Esophagus (tissue), 2 donors: ENCODE measurements around the gene CCBE1. TPM values are rescaled to one million over a fixed set of nuclear protein-coding genes. Genes with fewer than 3 reads are reported as not detected.
"Not testable (repeated sequence)": the region's sequence is repeated elsewhere in the genome, so short reads cannot be mapped to it uniquely, and the experiment has no call there.

Source experiments
- H3K27ac ChIP-seq, 2 donors: one replicate each; pipeline ENCODE4 v1.5.1; 2013; ENCODE audit warnings: low read depth in 2 of 2, mild to moderate bottlenecking in 2 of 2, inconsistent platforms in 1 of 2, low read length in 1 of 2, moderate library complexity in 1 of 2
- H3K27me3 ChIP-seq, 2 donors: one replicate each; pipeline ENCODE4 v1.6.1; 2013; ENCODE audit warnings: low read length in 2 of 2, control low read depth in 1 of 2, mild to moderate bottlenecking in 1 of 2; ENCODE audit not compliant: insufficient read depth in 2 of 2, control insufficient read depth in 1 of 2
- H3K36me3 ChIP-seq, 2 donors: one replicate each; pipeline ENCODE4 v1.6.1; 2013; ENCODE audit warnings: low read length in 1 of 2; ENCODE audit not compliant: control insufficient read depth in 2 of 2, insufficient read depth in 2 of 2
- H3K4me1 ChIP-seq, 2 donors: one replicate each; pipeline ENCODE4 v1.6.1; 2013; ENCODE audit warnings: low read length in 1 of 2; ENCODE audit not compliant: control insufficient read depth in 2 of 2, insufficient read depth in 2 of 2
- H3K4me3 ChIP-seq, 2 donors: one replicate each; pipeline ENCODE4 v1.5.1; 2013; ENCODE audit warnings: low read length in 2 of 2, mild to moderate bottlenecking in 2 of 2, low read depth in 1 of 2, moderate library complexity in 1 of 2
- H3K9me3 ChIP-seq, 2 donors: one replicate each; pipeline ENCODE4 v1.6.1; 2013; ENCODE audit warnings: mild to moderate bottlenecking in 2 of 2, low read depth in 1 of 2, low read length in 1 of 2, moderate library complexity in 1 of 2; ENCODE audit not compliant: control insufficient read depth in 2 of 2, insufficient read depth in 1 of 2
- WGBS, 2 donors: extraction: QIAGEN DNeasy Blood & Tissue Kit; methylation state at CpG; one replicate each; pipeline ENCODE4 v1.1.7; 2013; 5-methylcytosine and 5-hydroxymethylcytosine counted together
- polyA plus RNA-seq, 2 donors: library from polyadenylated mRNA; stranded (reverse); fragments of 200-250 nt; gene quantifications; one replicate each; pipeline ENCODE4 v1.2.3, GENCODE V29; 2013
- donor health status: healthy with polysubstance abuse.
- donor health status: Bipolar disorder and iron deficiency.

CCBE1 gene
- polyA plus RNA-seq, 2 donors: 0.18 to 0.34 TPM

DNA sequence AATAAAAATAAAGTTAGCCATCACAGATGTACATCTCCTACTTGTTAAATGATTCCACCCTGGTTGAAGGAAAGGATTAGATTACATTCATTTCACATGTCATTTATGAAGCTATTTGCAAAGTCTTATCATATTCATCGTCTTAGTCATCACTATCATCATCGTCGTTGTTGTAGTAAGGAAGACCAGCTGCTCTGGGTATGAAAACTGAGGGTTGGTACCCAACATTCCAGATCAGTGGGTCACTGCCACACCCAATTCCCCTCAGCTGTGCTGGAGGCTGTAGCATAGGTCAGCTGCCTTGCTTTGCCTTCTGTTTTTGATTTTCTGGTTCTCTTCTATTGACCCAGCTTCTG, 20.9 kb upstream of the CCBE1 start:
- Histone ChIP-seq H3K27ac (no peak overlapping the region), H3K36me3 (no peaks in the 10 kb centered on the region), H3K4me3 (no peak overlapping the region), H3K27me3 (no peaks in the 10 kb centered on the region), H3K4me1 (no peaks in the 10 kb centered on the region), H3K9me3 (no peaks in the 10 kb centered on the region)
- 55 to 63% methylated on average over 3 of the region's 3 CpGs for WGBS, 2 donors

DNA sequence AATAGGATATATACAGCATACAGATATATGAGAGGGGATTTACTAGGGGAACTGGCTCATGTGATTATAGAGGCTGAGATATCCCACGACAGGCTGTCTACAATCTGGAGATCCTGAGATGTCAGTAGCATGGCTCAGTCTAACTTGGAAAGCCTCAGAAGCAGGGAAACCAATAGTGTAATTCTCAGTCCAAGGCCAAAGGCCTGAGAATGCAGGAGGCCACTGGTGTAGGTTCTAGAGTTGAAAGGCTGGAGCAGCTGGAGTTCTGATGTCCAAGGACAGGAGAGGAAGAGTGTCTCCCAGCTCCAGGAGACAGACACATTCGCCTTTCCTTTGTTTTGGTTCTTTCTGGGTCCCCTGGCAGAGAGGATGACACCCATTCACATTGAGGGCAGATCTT, 20.1 kb upstream of the CCBE1 start:
- Histone ChIP-seq H3K27ac (no peak overlapping the region), H3K27me3 (no peaks in the 10 kb centered on the region), H3K9me3 (no peaks in the 10 kb centered on the region), H3K4me3 (no peak overlapping the region), H3K4me1 (no peaks in the 10 kb centered on the region), H3K36me3 (no peaks in the 10 kb centered on the region)
- WGBS, 2 donors: 70 to 83% methylated on average over 2 of the region's 2 CpGs

GRCh38 chr18:59715966-59716369, 18.7 kb upstream of the CCBE1 start:
- 45 to 49% methylated on average over 2 of the region's 2 CpGs for WGBS, 2 donors
- Histone ChIP-seq H3K9me3 (no peaks in the 10 kb centered on the region), H3K36me3 (no peaks in the 10 kb centered on the region), H3K27me3 (no peaks in the 10 kb centered on the region), H3K4me3 (no peak overlapping the region), H3K27ac (no peak overlapping the region), H3K4me1 (no peaks in the 10 kb centered on the region)

DNA sequence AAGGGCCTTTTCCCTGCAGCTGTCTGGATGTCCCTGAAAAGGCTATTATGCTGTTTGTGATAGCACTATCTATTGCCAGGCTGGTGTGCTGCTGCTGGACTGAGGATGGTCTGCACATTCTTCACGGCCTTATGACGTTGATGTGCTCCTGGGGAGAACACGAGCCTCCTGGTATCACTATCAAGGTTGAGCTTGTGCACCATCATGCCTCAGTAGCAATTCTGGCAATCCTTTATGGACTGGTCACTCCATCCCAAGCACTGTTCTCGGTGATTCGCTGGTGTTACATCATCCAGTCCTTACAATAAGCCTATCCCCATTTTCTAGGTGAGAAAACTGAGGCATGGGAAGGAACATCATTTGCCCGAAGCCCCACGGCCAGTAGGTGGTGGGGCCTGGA, 18.2 kb upstream of the CCBE1 start:
- no peak overlapping the region for H3K27ac ChIP-seq
- H3K9me3 ChIP-seq: no peaks in the 10 kb centered on the region
- H3K36me3 ChIP-seq: no peaks in the 10 kb centered on the region
- WGBS, 2 donors: 84 to 90% methylated on average over 7 of the region's 7 CpGs
- no peak overlapping the region for H3K4me3 ChIP-seq
- no peaks in the 10 kb centered on the region for H3K4me1 ChIP-seq
- H3K27me3 ChIP-seq: no peaks in the 10 kb centered on the region

GRCh38 chr18:59714096-59714495, 16.9 kb upstream of the CCBE1 start:
- H3K36me3 ChIP-seq, H3K27me3 ChIP-seq, H3K27ac ChIP-seq, H3K9me3 ChIP-seq, H3K4me3 ChIP-seq, H3K4me1 ChIP-seq: not testable (repeated sequence)
- WGBS, 2 donors: 91 to 97% methylated on average over 15 to 28 of the region's 28 CpGs

GRCh38 chr18:59712311-59712710, 15.1 kb upstream of the CCBE1 start:
- Histone ChIP-seq H3K27ac (no peak overlapping the region), H3K4me1 (no peaks in the 10 kb centered on the region), H3K9me3 (no peaks in the 10 kb centered on the region), H3K4me3 (no peak overlapping the region), H3K27me3 (no peaks in the 10 kb centered on the region), H3K36me3 (no peaks in the 10 kb centered on the region)
- WGBS, 2 donors: 69 to 79% methylated on average over 6 of the region's 6 CpGs

- H3K27me3 ChIP-seq: no peaks in the 10 kb centered on the region
- 88 to 94% methylated on average over 8 of the region's 8 CpGs for WGBS, 2 donors
These were observed 11.8 kb upstream of the CCBE1 start for GRCh38 chr18:59708988-59709387.

DNA sequence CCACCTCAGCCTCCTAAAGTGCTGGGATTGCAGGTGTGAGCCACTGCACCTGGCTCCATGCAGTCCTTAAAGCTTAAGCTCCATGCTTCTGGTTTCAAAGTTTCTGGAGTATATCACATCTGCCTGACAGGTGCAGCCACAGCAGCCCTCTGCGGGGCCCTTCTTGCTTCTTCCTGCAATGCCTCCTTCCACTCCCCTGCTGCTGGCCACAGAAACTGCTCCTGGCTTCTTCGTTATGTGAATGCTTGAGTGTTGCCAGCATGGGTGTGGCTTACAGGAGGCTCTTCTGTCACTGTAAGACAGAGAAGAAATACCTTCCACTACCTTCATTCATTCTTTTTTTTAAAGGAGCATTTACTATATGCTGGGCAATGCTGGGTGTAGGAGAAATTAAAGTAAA, 10.1 kb upstream of the CCBE1 start:
- Histone ChIP-seq H3K4me3 (no peak overlapping the region), H3K9me3 (no peaks in the 10 kb centered on the region), H3K36me3 (no peaks in the 10 kb centered on the region), H3K27ac (no peak overlapping the region), H3K4me1 (peaks cover 0 to 2% of the 10 kb centered on the region in 2 donors), H3K27me3 (no peaks in the 10 kb centered on the region)
- 33 to 44% methylated on average over 2 of the region's 2 CpGs for WGBS, 2 donors

More at GRCh38 chr18:59708988-59709387, 11.8 kb upstream of the CCBE1 start:
- peaks cover 0 to 2% of the 10 kb centered on the region in 2 donors for H3K4me1 ChIP-seq
- no peak overlapping the region for H3K4me3 ChIP-seq
- no peaks in the 10 kb centered on the region for H3K9me3 ChIP-seq
- no peak overlapping the region for H3K27ac ChIP-seq
- H3K36me3 ChIP-seq: no peaks in the 10 kb centered on the region

- H3K27me3 ChIP-seq: no peaks in the 10 kb centered on the region
- H3K9me3 ChIP-seq: no peaks in the 10 kb centered on the region
- H3K4me1 ChIP-seq: peaks cover 0 to 2% of the 10 kb centered on the region in 2 donors
- no peaks in the 10 kb centered on the region for H3K36me3 ChIP-seq
- H3K27ac ChIP-seq: no peak overlapping the region
- WGBS, 2 donors: 48 to 50% methylated on average over 5 of the region's 5 CpGs
- H3K4me3 ChIP-seq: no peak overlapping the region
These were observed 9.3 kb upstream of the CCBE1 start for GRCh38 chr18:59706499-59706898.

DNA sequence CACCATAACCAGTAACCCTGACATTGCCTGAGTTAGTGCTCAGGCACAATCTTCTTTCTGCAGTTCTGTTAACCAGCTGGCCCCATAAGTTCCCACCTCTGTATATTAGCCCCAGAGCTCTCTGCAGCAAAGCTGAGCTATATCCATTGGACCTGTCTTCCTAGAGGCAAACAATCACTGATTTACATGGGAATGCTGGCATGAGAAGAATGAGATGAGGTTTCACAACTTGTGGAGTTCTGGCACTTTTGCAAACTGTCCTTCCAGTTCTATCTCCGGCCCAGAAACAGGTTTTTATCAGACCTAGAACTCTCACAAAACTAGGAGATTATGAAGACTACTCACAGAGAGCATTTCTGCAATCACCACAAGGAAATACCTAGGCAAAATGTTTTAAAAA, 7.9 kb upstream of the CCBE1 start:
- Histone ChIP-seq H3K4me1 (peaks cover 0 to 2% of the 10 kb centered on the region in 2 donors), H3K27me3 (no peaks in the 10 kb centered on the region), H3K9me3 (no peaks in the 10 kb centered on the region), H3K4me3 (no peak overlapping the region), H3K27ac (no peak overlapping the region), H3K36me3 (no peaks in the 10 kb centered on the region)
- WGBS, 2 donors: 28 to 45% methylated on average over 1 of the region's 1 CpG
